ENCODE measurements around the gene PAX3. TPM values are rescaled to one million over a fixed set of nuclear protein-coding genes. Genes with fewer than 3 reads are reported as not detected.

The PAX3 gene
- polyA plus RNA-seq, 1 experiment = not detected

DNA sequence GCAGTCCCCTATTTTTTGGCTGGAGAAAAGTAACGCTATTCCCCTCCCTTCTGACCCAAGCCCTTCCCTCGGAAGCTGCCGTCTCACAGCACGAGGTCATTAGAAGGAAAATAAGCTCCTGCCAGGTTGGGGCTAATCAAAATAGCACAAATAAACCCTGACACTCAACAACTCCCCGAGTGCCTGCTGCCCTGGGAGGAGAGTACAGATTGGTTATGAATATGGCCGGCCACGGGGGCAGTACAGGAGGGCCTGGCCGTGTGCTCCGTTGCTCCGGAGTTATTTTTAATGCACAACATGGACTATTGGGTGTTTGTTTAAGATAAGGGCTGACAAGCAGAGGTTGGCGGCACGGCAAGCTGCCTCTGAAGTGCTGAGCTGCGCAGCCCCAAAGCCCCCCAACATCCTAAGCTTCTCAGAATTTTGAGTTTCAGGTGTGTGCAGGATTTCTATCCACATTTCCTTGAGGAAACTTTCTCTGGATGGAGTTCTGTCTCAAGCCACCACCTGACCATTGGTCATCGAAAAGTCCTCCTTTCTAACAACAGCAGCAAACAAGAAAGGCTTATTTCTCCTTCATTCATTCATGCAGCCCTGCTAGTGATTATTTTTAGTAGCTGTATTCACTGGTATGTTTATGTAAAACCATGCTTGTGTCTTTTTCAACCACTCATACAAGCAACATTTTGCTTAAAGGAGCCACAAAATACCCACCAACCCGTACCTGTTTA is 58.7 kb downstream of the PAX3 start:
- no peaks in the 10 kb centered on the region; the same call in 1 of the 2 replicates for H3K9me3 ChIP-seq (ENCODE audit: control insufficient read depth, insufficient read depth, low read length)
- peaks cover 4% of the 10 kb centered on the region for H3K27me3 ChIP-seq (ENCODE audit: control insufficient read depth, insufficient read depth, low read length)
- ChIA-PET CTCF (no interaction called here), POLR2A (no interaction called here)
- H3K4me3 ChIP-seq (ENCODE audit: low read depth, low read length) = no peak overlapping the region
- TF ChIP-seq, protein P1, sequence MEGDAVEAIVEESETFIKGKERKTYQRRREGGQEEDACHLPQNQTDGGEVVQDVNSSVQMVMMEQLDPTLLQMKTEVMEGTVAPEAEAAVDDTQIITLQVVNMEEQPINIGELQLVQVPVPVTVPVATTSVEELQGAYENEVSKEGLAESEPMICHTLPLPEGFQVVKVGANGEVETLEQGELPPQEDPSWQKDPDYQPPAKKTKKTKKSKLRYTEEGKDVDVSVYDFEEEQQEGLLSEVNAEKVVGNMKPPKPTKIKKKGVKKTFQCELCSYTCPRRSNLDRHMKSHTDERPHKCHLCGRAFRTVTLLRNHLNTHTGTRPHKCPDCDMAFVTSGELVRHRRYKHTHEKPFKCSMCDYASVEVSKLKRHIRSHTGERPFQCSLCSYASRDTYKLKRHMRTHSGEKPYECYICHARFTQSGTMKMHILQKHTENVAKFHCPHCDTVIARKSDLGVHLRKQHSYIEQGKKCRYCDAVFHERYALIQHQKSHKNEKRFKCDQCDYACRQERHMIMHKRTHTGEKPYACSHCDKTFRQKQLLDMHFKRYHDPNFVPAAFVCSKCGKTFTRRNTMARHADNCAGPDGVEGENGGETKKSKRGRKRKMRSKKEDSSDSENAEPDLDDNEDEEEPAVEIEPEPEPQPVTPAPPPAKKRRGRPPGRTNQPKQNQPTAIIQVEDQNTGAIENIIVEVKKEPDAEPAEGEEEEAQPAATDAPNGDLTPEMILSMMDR (IDR thresholded peaks at IDR 0.05; ENCODE audit: low read depth, low read length) = no peak
- H3K27ac ChIP-seq (ENCODE audit: low read depth, low read length) = no peak overlapping the region
- DNase-seq (ENCODE audit: low read depth, low spot score) = no peak

DNA sequence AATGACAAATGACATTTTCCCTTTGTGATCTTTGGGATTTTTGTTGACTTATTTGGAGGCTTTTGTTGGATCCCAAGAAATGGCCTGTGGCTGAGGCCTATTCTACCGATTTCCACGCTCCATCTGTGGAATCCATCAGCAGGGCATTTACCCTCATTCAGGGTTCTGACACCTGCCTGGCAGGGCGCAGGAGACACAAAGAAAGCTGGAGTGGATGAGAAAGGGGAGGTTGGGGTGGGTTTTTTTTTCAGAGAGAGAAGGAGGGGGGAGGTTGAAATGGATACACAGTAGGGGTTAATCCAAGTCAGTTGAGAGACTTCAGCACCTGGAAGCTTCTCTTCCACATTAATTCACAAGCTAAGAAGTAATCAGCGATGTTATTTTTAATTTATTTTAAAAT is 59.7 kb downstream of the PAX3 start:
- DNase-seq (ENCODE audit: low read depth, low spot score) = no peak
- H3K4me3 ChIP-seq (ENCODE audit: low read depth, low read length) = no peak overlapping the region
- CTCF ChIA-PET = interaction anchor here (0.5 to 0.6 kb wide), 2 partner anchors 273 to 460 kb away, joined by 3 read pairs; no protein-coding TSS in a partner anchor
- TF ChIP-seq, protein P1 (IDR thresholded peaks at IDR 0.05; ENCODE audit: low read depth, low read length) = no peak
- no peaks in the 10 kb centered on the region; the same call in 1 of the 2 replicates for H3K9me3 ChIP-seq (ENCODE audit: control insufficient read depth, insufficient read depth, low read length)
- peaks cover 4% of the 10 kb centered on the region for H3K27me3 ChIP-seq (ENCODE audit: control insufficient read depth, insufficient read depth, low read length)
- H3K27ac ChIP-seq (ENCODE audit: low read depth, low read length) = no peak overlapping the region
- POLR2A ChIA-PET = no interaction called here

DNA sequence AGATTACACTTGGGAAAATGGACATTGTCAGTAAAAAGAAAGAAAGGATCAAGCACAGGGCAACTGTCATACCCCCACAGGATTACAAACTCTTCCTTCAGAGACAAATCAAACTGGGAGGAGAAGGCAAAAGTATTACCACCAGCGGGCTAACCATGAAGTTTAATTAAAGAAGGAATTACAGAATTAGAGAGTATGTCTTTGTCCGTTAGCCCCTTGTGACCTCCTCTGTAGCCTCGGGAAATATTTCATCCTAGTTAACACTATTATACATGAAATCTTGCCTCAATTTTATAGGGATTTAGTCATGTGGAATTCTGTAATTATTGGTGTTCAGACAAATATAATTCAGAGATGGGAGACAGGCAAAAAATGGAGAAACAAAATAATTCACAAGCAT is 60.7 kb downstream of the PAX3 start:
- TF ChIP-seq, protein P1 (IDR thresholded peaks at IDR 0.05; ENCODE audit: low read depth, low read length) = no peak
- ChIA-PET CTCF (no interaction called here), POLR2A (no interaction called here)

DNA sequence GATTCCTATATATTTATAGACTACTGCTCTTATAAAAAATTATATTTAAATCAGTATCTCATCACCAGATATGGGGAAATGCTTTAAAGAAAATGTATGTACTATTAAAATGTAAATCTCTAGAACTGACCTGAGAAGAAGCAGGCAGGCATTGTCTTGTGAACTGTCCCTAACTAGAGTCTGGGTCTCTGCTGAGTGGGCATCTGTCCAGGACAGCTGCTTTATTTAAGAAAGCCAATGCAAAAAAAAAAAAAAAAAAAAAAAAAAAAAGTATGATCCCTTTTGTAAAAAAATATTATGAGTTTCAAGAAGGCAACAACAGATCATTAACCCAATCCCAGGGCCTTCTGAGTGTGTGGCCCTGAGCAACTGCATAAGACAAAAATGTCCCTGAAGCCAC is 66.0 kb downstream of the PAX3 start:
- H3K27me3 ChIP-seq (ENCODE audit: control insufficient read depth, insufficient read depth, low read length) = no peaks in the 10 kb centered on the region
- H3K27ac ChIP-seq (ENCODE audit: low read depth, low read length) = no peak overlapping the region
- POLR2A ChIA-PET = no interaction called here
- DNase-seq (ENCODE audit: low read depth, low spot score) = no peak
- no peak overlapping the region for H3K4me3 ChIP-seq (ENCODE audit: low read depth, low read length)
- no peaks in the 10 kb centered on the region for H3K9me3 ChIP-seq (ENCODE audit: control insufficient read depth, insufficient read depth, low read length)
- CTCF ChIA-PET = no interaction called here
- TF ChIP-seq, protein P1 (IDR thresholded peaks at IDR 0.05; ENCODE audit: low read depth, low read length) = no peak

More for the DNA sequence above, 60.7 kb downstream of the PAX3 start:
- H3K4me3 ChIP-seq (ENCODE audit: low read depth, low read length) = no peak overlapping the region
- H3K9me3 ChIP-seq (ENCODE audit: control insufficient read depth, insufficient read depth, low read length) = no peaks in the 10 kb centered on the region; the same call in 1 of the 2 replicates
- no peak for DNase-seq (ENCODE audit: low read depth, low spot score)
- no peak overlapping the region for H3K27ac ChIP-seq (ENCODE audit: low read depth, low read length)
- H3K27me3 ChIP-seq (ENCODE audit: control insufficient read depth, insufficient read depth, low read length) = peaks cover 4% of the 10 kb centered on the region

DNA sequence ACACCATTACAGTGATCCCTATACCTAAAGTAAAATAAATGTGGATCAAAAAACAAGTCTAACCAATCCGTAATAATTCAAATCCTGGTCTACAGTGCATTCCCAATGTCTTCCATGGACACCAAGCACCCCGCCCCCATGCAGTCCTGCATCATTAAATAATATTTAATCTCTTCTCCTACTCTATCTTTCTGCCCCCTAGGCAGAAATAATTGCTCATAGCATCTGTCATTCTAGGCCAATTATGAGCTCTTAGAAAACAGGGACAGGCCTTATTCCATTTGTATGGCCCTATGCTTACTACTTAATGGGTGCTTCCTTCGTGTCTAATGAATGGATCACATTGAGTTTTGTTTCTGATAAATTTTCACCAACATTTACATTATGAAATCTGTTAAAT is 66.4 kb downstream of the PAX3 start:
- no peak for DNase-seq (ENCODE audit: low read depth, low spot score)
- Histone ChIP-seq H3K27me3 (ENCODE audit: control insufficient read depth, insufficient read depth, low read length) (no peaks in the 10 kb centered on the region), H3K27ac (ENCODE audit: low read depth, low read length) (no peak overlapping the region), H3K9me3 (ENCODE audit: control insufficient read depth, insufficient read depth, low read length) (no peaks in the 10 kb centered on the region), H3K4me3 (ENCODE audit: low read depth, low read length) (no peak overlapping the region)
- TF ChIP-seq, protein P1 (IDR thresholded peaks at IDR 0.05; ENCODE audit: low read depth, low read length) = no peak
- POLR2A ChIA-PET = no interaction called here
- CTCF ChIA-PET = no interaction called here
